Aorta (tissue), 5 donors: ENCODE results near the gene HSPB6. TPM values are rescaled to one million over a fixed set of nuclear protein-coding genes. Genes with fewer than 3 reads are reported as not detected.

Experiments
- ATAC-seq: fragments of 200-7000 bp; cut with Tn5 transposase; one replicate; pipeline ENCODE4 v1.9.1; 2022; ENCODE audit warnings: moderate library complexity; ENCODE audit not compliant: low FRiP score
- DNase-seq, 2 donors: peaks; one replicate each; pipeline ENCODE4 v3.0.0-alpha.2; 2020
- H3K27ac ChIP-seq, 2 donors: one replicate each; pipeline ENCODE4 v1.5.1; 2013; ENCODE audit warnings: low read length in 2 of 2, mild to moderate bottlenecking in 2 of 2, moderate library complexity in 2 of 2, control low read depth in 1 of 2, inconsistent platforms in 1 of 2, low read depth in 1 of 2
- H3K27me3 ChIP-seq, 2 donors: one replicate each; pipeline ENCODE4 v1.6.1; 2013; ENCODE audit warnings: control low read depth in 1 of 2, low read length in 1 of 2, mild to moderate bottlenecking in 1 of 2, moderate library complexity in 1 of 2; ENCODE audit not compliant: insufficient read depth in 2 of 2, control insufficient read depth in 1 of 2
- H3K36me3 ChIP-seq, 2 donors: one replicate each; pipeline ENCODE4 v1.6.1; 2013; ENCODE audit warnings: control low read depth in 1 of 2, low read length in 1 of 2, mild to moderate bottlenecking in 1 of 2; ENCODE audit not compliant: insufficient read depth in 2 of 2, control insufficient read depth in 1 of 2
- H3K4me1 ChIP-seq, 2 donors: one replicate each; pipeline ENCODE4 v1.6.1; 2013; ENCODE audit warnings: low read length in 2 of 2, control low read depth in 1 of 2, mild to moderate bottlenecking in 1 of 2, moderate library complexity in 1 of 2; ENCODE audit not compliant: insufficient read depth in 2 of 2, control insufficient read depth in 1 of 2
- H3K4me3 ChIP-seq, 2 donors: one replicate each; pipeline ENCODE4 v1.5.1; 2013; ENCODE audit warnings: low read length in 2 of 2, control low read depth in 1 of 2, mild to moderate bottlenecking in 1 of 2
- H3K9me3 ChIP-seq: one replicate; pipeline ENCODE4 v1.6.1; 2013; ENCODE audit warnings: mild to moderate bottlenecking, low read length; ENCODE audit not compliant: control insufficient read depth
- WGBS, 2 donors: extraction: QIAGEN DNeasy Blood & Tissue Kit; methylation state at CpG; one replicate each; pipeline ENCODE4 v1.1.7; 2013; 5-methylcytosine and 5-hydroxymethylcytosine counted together
- intact Hi-C, 2 donors: fragments of 100-400 bp; cut with DNase I; formaldehyde crosslinking; loops; one replicate each; pipeline versions ENCODE4 v1.14.2 to v1.15.0; 2022
- polyA plus RNA-seq, 2 donors: library from polyadenylated mRNA; stranded (reverse); fragments of 200-250 nt; gene quantifications; one replicate each; pipeline ENCODE4 v1.2.3, GENCODE V29; 2013
- total RNA-seq, 2 donors: library from RNA; stranded (reverse); fragmentation: NEBNext Ultra II Directional; extraction: Animal tissue kit (Norgen Biotek cat#: 25700); gene quantifications; one replicate each; pipeline ENCODE4 v1.2.1, GENCODE V29; 2021
- donor health status: healthy with polysubstance abuse.
- donor health status: Bipolar disorder and iron deficiency.
- donor health status: DM: no; HTN: no; CAD: no.
- donor health status: DM: no; HTN: no; CAD: no.
- donor health status: DM: yes; HTN: yes; CAD: no.

The HSPB6 gene
- total and polyA plus RNA-seq, 4 donors, result 73.9 to 152 (median 140) TPM

- peak within 1 kb of the TSS; percentile 97 for H3K27ac ChIP-seq
- DNase-seq (peak; percentile 98), ATAC-seq (peak; percentile 94)
- H3K4me3 ChIP-seq, result peak within 1 kb of the TSS; percentile 81 to 93
- H3K9me3 ChIP-seq, result no peaks in the 10 kb centered on the region
- H3K36me3 ChIP-seq, result no peaks in the 10 kb centered on the region
- intact Hi-C loops, result loop anchor here (2.0 to 10.0 kb wide), 3 partner anchors 185 to 399 kb away; partner anchors contain the start of gene CAPNS1 (in 1 of the 2)
- H3K27me3 ChIP-seq, result no peaks in the 10 kb centered on the region
- no peaks in the 10 kb centered on the region for H3K4me1 ChIP-seq
- WGBS, 2 donors, result 0 to 1% methylated on average over 40 of the region's 40 CpGs
Measured at GRCh38 chr19:35745328-35746086, 11.3 kb downstream of the HSPB6 start, which contains the start of the genes PSENEN and U2AF1L4. Gene PSENEN (plus strand): TSS chr19:35745651. CDS start chr19:35745931, 280 bp downstream. Gene U2AF1L4 (minus strand): TSS chr19:35745418. CDS start chr19:35745391, 27 bp downstream.

DNA sequence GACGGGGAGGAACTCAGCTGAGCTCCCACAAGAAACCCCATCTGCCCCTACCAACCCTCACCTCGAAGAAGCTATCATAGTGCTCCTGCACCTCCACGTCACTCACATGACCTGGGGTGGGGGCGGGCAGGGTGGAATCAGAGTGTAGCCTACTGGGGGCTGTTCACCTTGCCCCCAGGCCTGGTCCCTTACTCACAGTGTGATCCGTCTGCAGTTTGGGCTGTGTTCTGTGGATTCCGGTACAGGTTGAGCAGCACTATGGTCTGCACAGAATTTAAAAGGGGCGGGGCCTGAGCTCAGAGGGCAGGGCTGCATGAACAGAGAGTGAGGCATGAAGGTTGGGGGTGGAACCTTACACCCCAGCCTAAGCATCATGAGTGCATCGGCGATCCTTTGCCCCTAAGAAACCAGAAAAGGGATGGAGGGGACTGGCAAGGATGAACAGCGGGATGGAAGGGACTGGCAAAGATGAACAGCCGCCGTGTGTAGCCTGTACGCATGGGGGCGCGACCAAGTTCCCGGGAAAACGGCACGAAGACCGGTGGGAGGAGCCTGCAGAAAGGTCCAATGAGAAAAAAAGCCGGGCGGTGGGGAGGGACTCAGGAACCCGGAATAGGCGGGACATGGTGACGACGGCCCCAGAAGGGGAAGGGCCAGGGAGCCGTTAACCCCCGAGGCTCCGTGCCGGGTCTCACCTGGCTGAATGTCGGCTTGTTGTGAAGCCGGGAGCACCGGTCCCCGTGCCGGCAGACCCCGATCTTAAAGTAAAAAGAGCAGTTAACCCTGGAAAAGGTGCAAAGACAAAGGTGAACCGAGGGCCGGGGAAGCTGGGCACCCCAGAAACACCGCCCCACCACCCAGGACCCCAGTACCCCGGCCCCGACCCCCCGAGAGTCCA is 12.2 kb downstream of the HSPB6 start:
- H3K4me1 ChIP-seq, result no peaks in the 10 kb centered on the region
- H3K27ac ChIP-seq, result peak overlapping the region; percentile 97
- DNase-seq (peak; percentile 97), ATAC-seq (peak; percentile 91)
- H3K9me3 ChIP-seq, result no peaks in the 10 kb centered on the region
- H3K27me3 ChIP-seq, result no peaks in the 10 kb centered on the region
- intact Hi-C loops, result loop anchor here (2.0 to 10.0 kb wide), 3 partner anchors 186 to 400 kb away; partner anchors contain the start of gene CAPNS1 (in 1 of the 2)
- peak overlapping the region; percentile 81 to 93 for H3K4me3 ChIP-seq
- no peaks in the 10 kb centered on the region for H3K36me3 ChIP-seq
- WGBS, 2 donors, result 6% methylated on average over 40 to 41 of the region's 41 CpGs

- WGBS, 2 donors, result 87 to 88% methylated on average over 19 of the region's 19 CpGs
- no peak overlapping the region for H3K27ac ChIP-seq
- H3K27me3 ChIP-seq, result no peaks in the 10 kb centered on the region
- H3K9me3 ChIP-seq, result no peaks in the 10 kb centered on the region
- DNase-seq, result peak in 1 of 2 donors; percentile 68
- intact Hi-C loops, result loop anchor here (2.0 to 10.0 kb wide), 2 partner anchors 187 to 401 kb away; partner anchors contain the start of gene CAPNS1 (in 1 of the 2)
- ATAC-seq, result no peak
- H3K36me3 ChIP-seq, result peaks cover 0 to under 1% of the 10 kb centered on the region in 2 donors
- H3K4me3 ChIP-seq, result no peak overlapping the region
- no peaks in the 10 kb centered on the region for H3K4me1 ChIP-seq
Measured at GRCh38 chr19:35743640-35744429, 13.0 kb downstream of the HSPB6 start.

DNA sequence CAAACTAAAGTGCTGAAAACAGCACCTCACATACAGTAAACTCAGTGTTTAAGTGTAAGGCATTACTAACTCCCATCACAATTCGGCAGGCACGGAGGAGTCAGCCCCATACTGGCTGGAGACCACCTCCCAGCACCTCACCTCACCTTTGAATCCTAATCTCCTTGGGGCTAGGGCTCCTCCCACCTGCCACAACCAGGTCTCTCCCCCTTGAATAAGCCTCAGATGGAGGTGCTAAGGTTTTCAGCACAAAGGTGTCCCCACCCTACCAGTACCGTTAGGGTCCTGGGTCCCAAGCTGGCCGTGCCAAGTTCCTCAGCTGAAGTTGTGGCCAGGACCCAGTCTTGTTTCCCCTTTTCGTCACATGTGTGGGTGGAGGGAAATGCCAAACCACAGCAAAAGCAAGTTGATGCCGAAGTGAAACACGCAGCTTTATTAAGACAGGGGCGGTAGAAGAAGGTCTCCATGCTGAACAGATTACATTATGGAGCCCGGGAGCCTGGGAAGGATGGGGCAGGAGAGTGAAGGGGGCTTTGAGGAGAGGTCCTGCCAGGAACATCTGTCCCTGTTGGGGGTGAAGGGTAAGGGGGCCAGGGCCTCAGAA is 14.6 kb downstream of the HSPB6 start, which contains the start of gene IGFLR1:
TSS of gene IGFLR1 (minus strand) at position 332 of the 604 bp plus-strand sequence. CDS start 1,272 bp downstream, outside the sequence.
- H3K4me3 ChIP-seq, result no peak within 1 kb of the TSS
- no peaks in the 10 kb centered on the region for H3K9me3 ChIP-seq
- no peaks in the 10 kb centered on the region for H3K4me1 ChIP-seq
- H3K27ac ChIP-seq, result no peak within 1 kb of the TSS
- H3K27me3 ChIP-seq, result no peaks in the 10 kb centered on the region
- intact Hi-C loops, result loop anchor here in 1 of 2 donors (10.0 kb wide), 1 partner anchor 403 kb away; the partner anchor contains the start of gene CAPNS1
- peaks cover 2 to 5% of the 10 kb centered on the region in 2 donors for H3K36me3 ChIP-seq
- DNase-seq (peak in 1 of 2 donors; percentile 76), ATAC-seq (no peak)
- 82 to 85% methylated on average over 9 of the region's 9 CpGs for WGBS, 2 donors

GRCh38 chr19:35741203-35741515 is 15.7 kb downstream of the HSPB6 start:
- 1 to 3% methylated on average over 12 of the region's 12 CpGs for WGBS, 2 donors
- H3K4me1 ChIP-seq, result no peaks in the 10 kb centered on the region
- DNase-seq (no peak), ATAC-seq (no peak)
- no peaks in the 10 kb centered on the region for H3K27me3 ChIP-seq
- H3K4me3 ChIP-seq, result peak overlapping the region; percentile 31 to 59
- peaks cover 2 to 5% of the 10 kb centered on the region in 2 donors for H3K36me3 ChIP-seq
- H3K27ac ChIP-seq, result peak overlapping the region in 1 of 2 donors; percentile 79
- intact Hi-C loops, result loop anchor here in 1 of 2 donors (10.0 kb wide), 1 partner anchor 404 kb away; the partner anchor contains the start of gene CAPNS1
- H3K9me3 ChIP-seq, result no peaks in the 10 kb centered on the region

DNA sequence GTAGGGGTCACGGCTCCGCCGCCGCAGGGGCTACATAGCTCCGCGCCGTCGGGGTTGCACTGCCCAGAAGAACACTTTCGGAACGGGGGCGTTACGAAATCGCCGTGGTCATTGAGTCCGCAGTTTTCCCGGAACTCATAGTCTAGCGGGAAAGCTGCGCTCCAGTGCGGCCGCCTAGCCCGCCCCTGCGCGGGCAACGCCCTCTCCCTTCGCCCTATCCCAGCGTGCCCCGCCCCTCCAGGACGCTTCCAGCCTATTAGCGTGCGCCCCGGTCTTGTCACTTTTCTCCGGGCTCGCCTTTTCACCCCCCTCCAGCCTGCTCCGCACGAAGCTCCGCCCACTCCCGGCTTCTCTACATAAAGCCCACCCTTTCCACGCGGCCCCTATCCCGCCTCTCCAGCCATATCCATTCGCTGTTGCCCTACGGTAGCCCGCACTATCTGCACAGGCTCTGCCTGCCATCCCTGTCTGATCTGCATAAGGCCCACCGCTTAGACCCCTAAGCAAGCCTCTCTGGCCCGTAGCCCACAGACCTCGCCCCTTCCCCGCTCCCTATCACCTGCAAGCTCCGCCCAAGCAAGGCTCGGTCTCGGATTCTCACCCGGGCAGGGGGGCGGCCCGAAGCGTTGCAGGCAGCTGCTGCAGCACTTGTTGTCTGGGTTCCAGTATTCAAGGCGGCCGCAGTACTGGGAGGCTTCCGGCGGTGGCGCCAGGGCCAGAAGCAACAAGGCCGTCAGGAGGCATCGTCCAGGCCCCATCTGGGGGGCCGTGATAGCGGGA is 16.2 kb downstream of the HSPB6 start:
- peaks cover 2 to 5% of the 10 kb centered on the region in 2 donors for H3K36me3 ChIP-seq
- ATAC-seq (peak; percentile 93), DNase-seq (peak; percentile 99)
- 0% methylated on average over 53 to 63 of the region's 63 CpGs for WGBS, 2 donors
- no peaks in the 10 kb centered on the region for H3K4me1 ChIP-seq
- intact Hi-C loops, result loop anchor here in 1 of 2 donors (10.0 kb wide), 1 partner anchor 404 kb away; the partner anchor contains the start of gene CAPNS1
- H3K4me3 ChIP-seq, result peak overlapping the region; percentile 32 to 59
- H3K9me3 ChIP-seq, result no peaks in the 10 kb centered on the region
- no peaks in the 10 kb centered on the region for H3K27me3 ChIP-seq
- peak overlapping the region in 1 of 2 donors; percentile 79 for H3K27ac ChIP-seq

- Histone ChIP-seq H3K36me3 (peaks cover 2 to 5% of the 10 kb centered on the region in 2 donors), H3K4me3 (peak overlapping the region; percentile 29 to 32), H3K27ac (peak overlapping the region in 1 of 2 donors; percentile 52), H3K4me1 (no peaks in the 10 kb centered on the region), H3K9me3 (no peaks in the 10 kb centered on the region), H3K27me3 (no peaks in the 10 kb centered on the region)
- ATAC-seq (no peak), DNase-seq (no peak)
- 2 to 5% methylated on average over 10 to 16 of the region's 16 CpGs for WGBS, 2 donors
- intact Hi-C loops, result loop anchor here in 1 of 2 donors (10.0 kb wide), 1 partner anchor 405 kb away; the partner anchor contains the start of gene CAPNS1
Measured at GRCh38 chr19:35740108-35740422, 16.8 kb downstream of the HSPB6 start.
